GM12878 (cell line): ENCODE measurements around the gene TMEM253.

Source experiments
- CBX5 ChIP-seq: sonication (generic); IDR thresholded peaks from 2 replicates; pipeline ENCODE4 v1.6.1; 2016; ENCODE audit warnings: low read depth, moderate library complexity, mild to moderate bottlenecking, inconsistent platforms
- EP300 ChIP-seq, 2 experiments: fragments of 150-350 bp in 1 of 2; IDR thresholded peaks; 2 replicates each; pipeline ENCODE4 v1.6.1; 2011 to 2012; ENCODE audit warnings: low read depth in 2 of 2, low read length in 2 of 2, borderline replicate concordance in 1 of 2, improper control_type of control experiment in 1 of 2, inconsistent platforms in 1 of 2; ENCODE audit not compliant: control insufficient read depth in 1 of 2
- SREBF1 ChIP-seq: IDR thresholded peaks from 2 replicates; pipeline ENCODE4 v1.6.1; 2012; ENCODE audit warnings: mild to moderate bottlenecking, low read length
- YBX1 ChIP-seq: fragments of 450-650 bp; IDR thresholded peaks from 2 replicates; pipeline ENCODE4 v1.6.1; 2016; ENCODE audit warnings: antibody characterized with exemption
- ZNF24 ChIP-seq: fragments of 450-650 bp; IDR thresholded peaks from 2 replicates; pipeline ENCODE4 v1.6.1; 2017; ENCODE audit warnings: antibody characterized with exemption, mild to moderate bottlenecking
- TF ChIP-seq, protein P1 (sequence below): IDR thresholded peaks from 2 replicates; pipeline ENCODE4 v1.6.1; 2012; ENCODE audit warnings: low read depth, low read length, improper control_type of control experiment

DNA sequence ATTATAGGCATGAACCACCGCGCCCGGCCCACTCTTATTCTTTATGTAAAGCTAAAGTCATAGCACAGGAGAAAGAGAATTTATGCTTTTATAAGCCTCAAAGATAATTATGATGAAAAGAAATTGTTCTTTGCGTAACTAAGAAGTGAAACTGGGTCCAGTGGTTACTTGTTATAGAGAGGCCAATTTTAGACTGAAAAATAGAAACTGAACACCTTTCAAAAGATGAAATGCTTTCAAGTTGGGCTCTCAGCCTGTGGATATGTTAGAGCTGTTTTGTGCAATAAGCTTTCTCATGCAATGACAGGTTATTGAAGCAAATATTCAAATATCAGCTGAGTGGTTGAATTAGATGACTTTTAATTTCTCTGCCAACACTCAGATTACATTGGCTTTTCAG, 7.9 kb downstream of the TMEM253 start:
- TF ChIP-seq CBX5: no peak
- TF ChIP-seq, protein P1, sequence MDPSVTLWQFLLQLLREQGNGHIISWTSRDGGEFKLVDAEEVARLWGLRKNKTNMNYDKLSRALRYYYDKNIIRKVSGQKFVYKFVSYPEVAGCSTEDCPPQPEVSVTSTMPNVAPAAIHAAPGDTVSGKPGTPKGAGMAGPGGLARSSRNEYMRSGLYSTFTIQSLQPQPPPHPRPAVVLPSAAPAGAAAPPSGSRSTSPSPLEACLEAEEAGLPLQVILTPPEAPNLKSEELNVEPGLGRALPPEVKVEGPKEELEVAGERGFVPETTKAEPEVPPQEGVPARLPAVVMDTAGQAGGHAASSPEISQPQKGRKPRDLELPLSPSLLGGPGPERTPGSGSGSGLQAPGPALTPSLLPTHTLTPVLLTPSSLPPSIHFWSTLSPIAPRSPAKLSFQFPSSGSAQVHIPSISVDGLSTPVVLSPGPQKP: no peak
- TF ChIP-seq SREBF1: no peak
- no peak for TF ChIP-seq YBX1
- no peak for TF ChIP-seq ZNF24
- TF ChIP-seq EP300 (IDR thresholded peaks at IDR 0.05; ENCODE audit: borderline replicate concordance in 1 of 2, control insufficient read depth in 1 of 2, low read depth in 2 of 2, low read length in 2 of 2): no peak
